Measurements from ENCODE around the gene NUPR2. TPM values are rescaled to one million over a fixed set of nuclear protein-coding genes. Genes with fewer than 3 reads are reported as not detected.

Gene NUPR2, protein sequence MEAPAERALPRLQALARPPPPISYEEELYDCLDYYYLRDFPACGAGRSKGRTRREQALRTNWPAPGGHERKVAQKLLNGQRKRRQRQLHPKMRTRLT
- not detected for total RNA-seq

DNA sequence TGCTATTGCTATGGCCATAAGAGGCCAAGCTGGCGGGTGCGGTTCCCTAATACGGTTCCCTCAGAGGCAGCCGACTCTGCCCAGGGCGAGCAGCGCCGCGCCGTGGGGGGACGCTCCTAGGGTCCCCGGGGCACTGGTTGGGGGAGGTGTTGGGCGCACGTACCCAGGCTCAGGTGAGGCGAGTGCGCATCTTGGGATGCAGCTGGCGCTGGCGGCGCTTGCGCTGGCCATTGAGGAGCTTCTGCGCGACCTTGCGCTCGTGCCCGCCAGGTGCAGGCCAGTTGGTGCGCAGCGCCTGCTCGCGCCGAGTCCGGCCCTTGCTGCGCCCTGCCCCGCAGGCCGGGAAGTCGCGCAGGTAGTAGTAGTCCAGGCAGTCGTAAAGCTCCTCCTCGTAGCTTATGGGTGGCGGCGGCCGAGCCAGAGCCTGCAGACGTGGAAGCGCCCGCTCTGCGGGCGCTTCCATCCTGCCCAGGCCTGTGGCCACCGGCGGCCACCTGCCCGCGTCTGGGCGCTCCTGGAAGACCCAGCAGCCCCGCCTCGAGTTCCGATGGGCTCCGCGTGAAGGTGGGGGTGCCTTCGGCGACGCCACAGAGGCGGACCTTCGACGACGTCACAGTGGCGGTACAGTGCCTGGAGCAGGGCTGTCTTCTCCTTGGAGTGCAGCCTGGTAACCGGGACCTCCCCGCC, at the start of gene NUPR2:
NUPR2 (minus strand) TSS at position 566 of the 687 bp plus-strand sequence; CDS start at position 463, 103 bp downstream.
- TF ChIP-seq, protein P1, sequence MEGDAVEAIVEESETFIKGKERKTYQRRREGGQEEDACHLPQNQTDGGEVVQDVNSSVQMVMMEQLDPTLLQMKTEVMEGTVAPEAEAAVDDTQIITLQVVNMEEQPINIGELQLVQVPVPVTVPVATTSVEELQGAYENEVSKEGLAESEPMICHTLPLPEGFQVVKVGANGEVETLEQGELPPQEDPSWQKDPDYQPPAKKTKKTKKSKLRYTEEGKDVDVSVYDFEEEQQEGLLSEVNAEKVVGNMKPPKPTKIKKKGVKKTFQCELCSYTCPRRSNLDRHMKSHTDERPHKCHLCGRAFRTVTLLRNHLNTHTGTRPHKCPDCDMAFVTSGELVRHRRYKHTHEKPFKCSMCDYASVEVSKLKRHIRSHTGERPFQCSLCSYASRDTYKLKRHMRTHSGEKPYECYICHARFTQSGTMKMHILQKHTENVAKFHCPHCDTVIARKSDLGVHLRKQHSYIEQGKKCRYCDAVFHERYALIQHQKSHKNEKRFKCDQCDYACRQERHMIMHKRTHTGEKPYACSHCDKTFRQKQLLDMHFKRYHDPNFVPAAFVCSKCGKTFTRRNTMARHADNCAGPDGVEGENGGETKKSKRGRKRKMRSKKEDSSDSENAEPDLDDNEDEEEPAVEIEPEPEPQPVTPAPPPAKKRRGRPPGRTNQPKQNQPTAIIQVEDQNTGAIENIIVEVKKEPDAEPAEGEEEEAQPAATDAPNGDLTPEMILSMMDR (IDR thresholded peaks at IDR 0.05; ENCODE audit: low read depth): no peak

DNA sequence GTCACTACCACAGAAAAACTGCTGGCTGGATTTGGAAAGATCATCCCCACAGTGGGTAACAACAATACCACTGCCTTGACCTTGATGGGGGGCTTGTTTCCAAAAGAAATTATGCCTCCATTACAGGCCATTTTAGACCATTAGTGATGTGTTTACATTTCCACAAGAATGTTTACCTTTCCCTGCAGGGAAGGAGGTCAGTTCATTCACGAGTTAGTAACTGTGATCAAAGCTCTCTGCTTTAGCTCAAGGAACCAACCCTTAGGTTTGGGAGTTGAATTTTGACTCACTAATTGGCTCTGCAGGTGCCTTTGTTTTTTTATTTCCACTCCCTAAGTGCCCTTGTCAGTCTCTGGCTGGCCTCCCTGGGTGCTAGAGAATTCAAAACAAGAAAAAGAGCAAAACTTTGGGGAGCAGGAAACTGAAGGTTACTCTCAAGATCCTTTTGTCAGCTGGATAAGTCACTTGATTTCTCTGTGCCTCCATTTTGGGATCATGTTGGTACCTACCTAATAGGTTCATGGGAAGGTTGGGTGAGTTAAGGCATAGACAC, 41.1 kb upstream of the NUPR2 start:
- TF ChIP-seq, protein P1 (IDR thresholded peaks at IDR 0.05; ENCODE audit: low read depth): no peak

DNA sequence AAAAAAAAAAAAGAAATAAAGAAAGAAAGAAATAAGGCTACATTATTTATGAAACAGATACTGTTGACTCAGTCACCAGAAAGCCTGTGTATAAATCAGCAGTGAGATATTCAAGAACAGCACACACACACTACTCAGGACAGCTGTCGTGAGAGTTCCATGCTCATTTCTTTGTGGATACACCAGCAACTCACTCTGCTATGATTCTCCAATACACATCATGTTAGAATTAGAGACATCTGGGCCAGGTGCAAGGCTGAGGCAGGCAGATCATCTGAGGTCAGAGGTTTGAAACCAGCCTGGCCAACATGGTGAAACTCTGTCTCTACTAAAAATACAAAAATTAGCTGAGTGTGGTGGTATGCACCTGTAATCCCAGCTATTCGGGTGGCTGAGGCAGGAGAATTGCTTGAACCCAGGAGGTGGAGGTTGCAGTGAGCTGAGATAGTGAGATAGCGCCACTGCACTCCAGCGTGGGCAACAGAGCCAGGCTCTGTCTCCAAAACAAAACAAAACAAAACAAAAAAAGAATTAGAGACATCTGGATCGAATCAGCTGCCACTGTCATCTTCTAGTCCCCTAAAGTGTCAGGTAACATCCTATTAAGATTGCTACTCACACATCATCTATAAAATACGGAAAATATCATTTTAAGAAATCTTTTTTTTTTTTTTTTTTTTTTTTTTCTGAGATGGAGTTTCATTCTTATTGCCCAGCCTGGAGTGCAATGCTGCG, 11.2 kb upstream of the NUPR2 start:
- TF ChIP-seq, protein P1 (IDR thresholded peaks at IDR 0.05; ENCODE audit: low read depth): no peak

DNA sequence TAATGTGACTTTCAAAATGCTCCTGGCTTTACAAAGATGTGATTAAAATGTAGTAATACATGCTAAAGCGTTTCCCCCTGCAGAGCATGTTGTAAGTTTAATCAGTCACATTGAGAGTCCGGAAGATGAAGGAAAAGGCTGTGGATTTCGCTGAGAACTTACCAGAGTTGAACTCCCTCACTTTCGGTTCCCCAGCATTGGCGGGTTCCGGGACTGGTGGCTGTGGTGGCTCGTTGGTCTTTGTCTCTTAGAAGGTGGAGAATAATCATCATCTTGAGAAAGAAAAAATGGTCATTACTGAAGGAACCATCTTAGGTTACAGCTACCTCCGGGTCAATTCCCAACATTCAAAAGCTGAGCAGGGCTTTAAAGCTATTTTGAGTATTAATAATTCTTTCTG, 9.6 kb upstream of the NUPR2 start:
- TF ChIP-seq, protein P1 (IDR thresholded peaks at IDR 0.05; ENCODE audit: low read depth): no peak

DNA sequence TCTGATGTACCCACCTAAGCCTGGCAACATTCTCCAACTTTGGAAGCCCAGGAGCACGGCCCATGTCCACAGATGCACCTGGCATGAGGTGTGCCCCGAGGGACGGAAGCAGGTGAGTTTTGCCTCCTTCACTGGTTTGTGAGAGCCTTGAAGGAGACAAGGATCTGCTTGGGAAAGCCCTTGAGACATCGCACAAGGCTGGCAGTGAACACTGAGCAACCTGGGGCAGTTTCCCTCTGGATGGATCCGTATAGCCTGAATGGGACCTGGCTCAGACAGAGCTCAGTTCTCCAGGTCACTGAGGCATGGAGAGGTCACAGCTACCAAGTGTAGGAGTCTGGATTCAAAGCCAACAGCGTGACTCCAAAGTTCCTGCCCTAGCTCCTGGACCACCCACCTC, 8.8 kb upstream of the NUPR2 start:
- TF ChIP-seq, protein P1 (IDR thresholded peaks at IDR 0.05; ENCODE audit: low read depth): no peak

DNA sequence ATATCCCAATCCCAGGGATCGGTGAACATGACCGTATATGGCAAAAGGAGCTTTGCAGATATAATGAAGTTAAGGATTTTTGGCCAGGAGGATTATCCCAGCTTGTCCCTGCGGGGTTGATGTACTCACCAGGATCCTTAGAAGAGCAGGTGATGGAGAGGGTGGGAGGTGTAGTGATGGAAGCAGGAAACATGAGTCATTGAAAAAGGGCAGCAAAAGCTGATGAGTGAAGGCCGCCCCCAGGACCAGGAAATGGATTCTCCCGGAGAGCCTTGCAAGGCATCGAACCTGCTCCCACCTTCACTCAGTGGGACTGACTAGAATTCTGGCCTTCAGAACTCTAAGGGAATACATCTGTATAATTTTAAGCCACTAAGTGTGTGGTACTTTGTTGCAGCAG, 5.2 kb upstream of the NUPR2 start:
- TF ChIP-seq, protein P1 (IDR thresholded peaks at IDR 0.05; ENCODE audit: low read depth): no peak

DNA sequence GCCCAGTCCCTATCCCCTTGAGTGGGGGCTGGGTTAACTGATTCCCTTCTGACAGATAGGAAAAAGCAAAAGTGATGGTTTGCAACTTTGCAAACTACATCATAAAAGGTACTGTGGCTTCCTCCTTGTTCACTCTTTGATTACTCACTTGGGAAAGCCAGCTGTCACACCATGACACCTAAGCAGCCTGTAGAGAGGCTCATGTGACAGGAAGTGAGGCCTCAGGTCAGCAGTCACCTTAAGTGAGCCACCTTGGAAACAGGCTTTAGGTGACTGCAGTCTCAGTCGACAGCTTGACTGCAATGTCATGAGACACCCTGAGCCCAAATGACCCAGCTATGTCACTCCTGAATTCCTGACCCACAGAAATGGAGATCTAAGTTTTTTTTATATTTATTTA, 5.6 kb downstream of the NUPR2 start:
- TF ChIP-seq, protein P1 (IDR thresholded peaks at IDR 0.05; ENCODE audit: low read depth): no peak
